GM12875 (cell line): ENCODE data around the gene PLS3.

Source experiments
- H3K4me3 ChIP-seq: one replicate; pipeline ENCODE4 v1.5.1; 2011; ENCODE audit warnings: low read depth, low read length, control low read depth
- CTCF ChIP-seq: IDR thresholded peaks from 2 replicates; pipeline ENCODE4 v1.5.1; 2011; ENCODE audit warnings: low read depth, mild to moderate bottlenecking, control low read depth, inconsistent platforms, low read length, moderate library complexity, borderline replicate concordance; ENCODE audit not compliant: insufficient read depth

PLS3 gene

GRCh38 chrX:115582616-115583495, 21.9 kb downstream of the PLS3 start:
- no peak overlapping the region for H3K4me3 ChIP-seq
- TF ChIP-seq CTCF, result no peak

GRCh38 chrX:115583496-115584004, 22.6 kb downstream of the PLS3 start:
- H3K4me3 ChIP-seq, result no peak overlapping the region
- no peak for TF ChIP-seq CTCF

GRCh38 chrX:115584696-115585095, 23.7 kb downstream of the PLS3 start:
- H3K4me3 ChIP-seq, result no peak overlapping the region
- no peak for TF ChIP-seq CTCF

GRCh38 chrX:115588179-115588578, 27.2 kb downstream of the PLS3 start:
- no peak for TF ChIP-seq CTCF
- H3K4me3 ChIP-seq, result no peak overlapping the region

GRCh38 chrX:115589419-115589818, 28.4 kb downstream of the PLS3 start:
- no peak overlapping the region for H3K4me3 ChIP-seq
- no peak for TF ChIP-seq CTCF

GRCh38 chrX:115591420-115591819, 30.4 kb downstream of the PLS3 start:
- H3K4me3 ChIP-seq, result no peak overlapping the region
- TF ChIP-seq CTCF, result no peak
